GM12878 (cell line): ENCODE data around the gene AP1M2. TPM values are rescaled to one million over a fixed set of nuclear protein-coding genes. Genes with fewer than 3 reads are reported as not detected.

ENCODE experiments used
- BHLHE40 ChIP-seq, 2 experiments: fragments of 450-650 bp in 1 of 2; IDR thresholded peaks; 2 replicates each; pipeline ENCODE4 v1.6.1; 2011 to 2017; ENCODE audit warnings: low read depth in 2 of 2, borderline replicate concordance in 1 of 2, improper control_type of control experiment in 1 of 2, low read length in 1 of 2, mild to moderate bottlenecking in 1 of 2
- CHD4 ChIP-seq: fragments of 200-600 bp; sonication (generic); IDR thresholded peaks from 2 replicates; pipeline ENCODE4 v1.6.1; 2016; ENCODE audit warnings: mild to moderate bottlenecking
- EP300 ChIP-seq, 2 experiments: fragments of 150-350 bp in 1 of 2; IDR thresholded peaks; 2 replicates each; pipeline ENCODE4 v1.6.1; 2011 to 2012; ENCODE audit warnings: low read depth in 2 of 2, low read length in 2 of 2, borderline replicate concordance in 1 of 2, improper control_type of control experiment in 1 of 2, inconsistent platforms in 1 of 2; ENCODE audit not compliant: control insufficient read depth in 1 of 2
- FOS ChIP-seq: IDR thresholded peaks from 3 replicates; pipeline ENCODE4 v1.6.1; 2011; ENCODE audit warnings: borderline replicate concordance; ENCODE audit not compliant: insufficient read length; ENCODE audit errors: extremely low read depth
- HDGF ChIP-seq: fragments of 450-650 bp; IDR thresholded peaks from 2 replicates; pipeline ENCODE4 v1.6.1; 2016; ENCODE audit warnings: antibody characterized with exemption
- IKZF1 ChIP-seq: fragments of 450-650 bp; conservative IDR thresholded peaks from 2 replicates; pipeline ENCODE4 v1.6.1; 2017; ENCODE audit warnings: antibody characterized with exemption, mild to moderate bottlenecking
- IRF5 ChIP-seq: fragments of 450-650 bp; IDR thresholded peaks from 2 replicates; pipeline ENCODE4 v1.6.1; 2017; ENCODE audit warnings: borderline replicate concordance
- MEF2A ChIP-seq: IDR thresholded peaks from 2 replicates; pipeline ENCODE4 v1.6.1; 2011; ENCODE audit warnings: low read depth, mild to moderate bottlenecking, low read length, moderate library complexity; ENCODE audit not compliant: insufficient read depth
- NFIC ChIP-seq: IDR thresholded peaks from 2 replicates; pipeline ENCODE4 v1.6.1; 2012; ENCODE audit warnings: low read depth, mild to moderate bottlenecking, inconsistent platforms, low read length, moderate library complexity
- NFXL1 ChIP-seq: fragments of 450-650 bp; IDR thresholded peaks from 2 replicates; pipeline ENCODE4 v1.6.1; 2017; ENCODE audit warnings: antibody characterized with exemption, mild to moderate bottlenecking, borderline replicate concordance
- NR2C1 ChIP-seq: fragments of 450-650 bp; IDR thresholded peaks from 2 replicates; pipeline ENCODE4 v1.6.1; 2017; ENCODE audit warnings: antibody characterized with exemption, mild to moderate bottlenecking, moderate library complexity
- NR2C2 ChIP-seq: IDR thresholded peaks from 2 replicates; pipeline ENCODE4 v1.6.1; 2011; ENCODE audit warnings: borderline replicate concordance, low read depth; ENCODE audit not compliant: control insufficient read depth, insufficient read length
- PAX5 ChIP-seq: IDR thresholded peaks from 2 replicates; pipeline ENCODE4 v1.6.1; 2011; ENCODE audit warnings: low read depth, low read length, borderline replicate concordance
- TAF1 ChIP-seq: IDR thresholded peaks from 2 replicates; pipeline ENCODE4 v1.6.1; 2011; ENCODE audit warnings: mild to moderate bottlenecking, low read depth, low read length, borderline replicate concordance
- ZBTB33 ChIP-seq: fragments of 450-650 bp; IDR thresholded peaks from 2 replicates; pipeline ENCODE4 v1.6.1; 2017; ENCODE audit warnings: mild to moderate bottlenecking
- ZNF207 ChIP-seq: fragments of 450-650 bp; IDR thresholded peaks from 2 replicates; pipeline ENCODE4 v1.6.1; 2014; ENCODE audit warnings: antibody characterized with exemption, mild to moderate bottlenecking, borderline replicate concordance
- ZNF384 ChIP-seq: IDR thresholded peaks from 2 replicates; pipeline ENCODE4 v1.6.1; 2012; ENCODE audit warnings: low read depth, mild to moderate bottlenecking, low read length, improper control_type of control experiment, borderline replicate concordance
- ZZZ3 ChIP-seq: IDR thresholded peaks from 2 replicates; pipeline ENCODE4 v1.6.1; 2011; ENCODE audit warnings: low read depth; ENCODE audit not compliant: control insufficient read depth, insufficient read length
- polyA plus RNA-seq, 11 experiments: library from polyadenylated mRNA; depleted of rRNA in 4 of 11; unstranded in 6 of 11; stranded (reverse) in 5 of 11; fragments of >200 nt; fragmentation: Nextera tagmentation in 4 of 11; fragmentation: Illumina TruSeq in 1 of 11; extraction: Ambion mirVana in 4 of 11; extraction: Trizol in 1 of 11; gene quantifications; 1 replicate in 1 of 11; 2 replicates in 10 of 11; pipeline versions ENCODE4 v1.2.1 to v1.2.3, GENCODE V29; 2011 to 2016; ENCODE audit warnings: inconsistent platforms in 2 of 11, missing spikeins in 2 of 11, low read depth in 1 of 11
- total RNA-seq, 4 experiments: library from RNA; depleted of rRNA in 3 of 4; stranded (reverse); fragments of >200 nt in 3 of 4; fragmentation: Illumina TruSeq in 1 of 4; extraction: Trizol in 1 of 4; gene quantifications; 2 replicates each; pipeline versions ENCODE4 v1.2.1 to v1.2.3, GENCODE V29; 2013 to 2021
- TF ChIP-seq, protein P1 (sequence below): fragments of 450-650 bp; IDR thresholded peaks from 2 replicates; pipeline ENCODE4 v1.6.1; 2016; ENCODE audit warnings: mild to moderate bottlenecking
- TF ChIP-seq, protein P2 (sequence below): IDR thresholded peaks from 2 replicates; pipeline ENCODE4 v1.6.1; 2012; ENCODE audit warnings: mild to moderate bottlenecking, low read depth, low read length

The AP1M2 gene
- total and polyA plus RNA-seq, 10 of the 15 experiments (the other 5 are each of a cell fraction or from before 2014, with no cell fraction given) = 0.72 TPM; not detected in 9

- no peak for TF ChIP-seq NFIC
- peak; percentile 43; the same call in 1 of the 2 replicates for TF ChIP-seq TAF1
- TF ChIP-seq ZNF207 = peak; percentile 76; the same call in 1 of the 2 replicates
- TF ChIP-seq PAX5 = no peak
- no peak for TF ChIP-seq NR2C2
- no peak for TF ChIP-seq EP300 (IDR thresholded peaks at IDR 0.05; ENCODE audit: borderline replicate concordance in 1 of 2, control insufficient read depth in 1 of 2, low read depth in 2 of 2, low read length in 2 of 2)
- peak; percentile 95 for TF ChIP-seq HDGF
- no peak; the same call in 1 of the 2 replicates for TF ChIP-seq IKZF1
- no peak for TF ChIP-seq ZNF384
- no peak for TF ChIP-seq NFXL1
- peak; percentile 62 to 75; a peak in 3 of 4 replicates for TF ChIP-seq BHLHE40 (IDR thresholded peaks at IDR 0.05; ENCODE audit: borderline replicate concordance in 1 of 2, low read depth in 2 of 2, low read length in 1 of 2)
- TF ChIP-seq, protein P1, sequence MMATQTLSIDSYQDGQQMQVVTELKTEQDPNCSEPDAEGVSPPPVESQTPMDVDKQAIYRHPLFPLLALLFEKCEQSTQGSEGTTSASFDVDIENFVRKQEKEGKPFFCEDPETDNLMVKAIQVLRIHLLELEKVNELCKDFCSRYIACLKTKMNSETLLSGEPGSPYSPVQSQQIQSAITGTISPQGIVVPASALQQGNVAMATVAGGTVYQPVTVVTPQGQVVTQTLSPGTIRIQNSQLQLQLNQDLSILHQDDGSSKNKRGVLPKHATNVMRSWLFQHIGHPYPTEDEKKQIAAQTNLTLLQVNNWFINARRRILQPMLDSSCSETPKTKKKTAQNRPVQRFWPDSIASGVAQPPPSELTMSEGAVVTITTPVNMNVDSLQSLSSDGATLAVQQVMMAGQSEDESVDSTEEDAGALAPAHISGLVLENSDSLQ = peak; percentile 66
- TF ChIP-seq MEF2A = no peak
- TF ChIP-seq, protein P2, sequence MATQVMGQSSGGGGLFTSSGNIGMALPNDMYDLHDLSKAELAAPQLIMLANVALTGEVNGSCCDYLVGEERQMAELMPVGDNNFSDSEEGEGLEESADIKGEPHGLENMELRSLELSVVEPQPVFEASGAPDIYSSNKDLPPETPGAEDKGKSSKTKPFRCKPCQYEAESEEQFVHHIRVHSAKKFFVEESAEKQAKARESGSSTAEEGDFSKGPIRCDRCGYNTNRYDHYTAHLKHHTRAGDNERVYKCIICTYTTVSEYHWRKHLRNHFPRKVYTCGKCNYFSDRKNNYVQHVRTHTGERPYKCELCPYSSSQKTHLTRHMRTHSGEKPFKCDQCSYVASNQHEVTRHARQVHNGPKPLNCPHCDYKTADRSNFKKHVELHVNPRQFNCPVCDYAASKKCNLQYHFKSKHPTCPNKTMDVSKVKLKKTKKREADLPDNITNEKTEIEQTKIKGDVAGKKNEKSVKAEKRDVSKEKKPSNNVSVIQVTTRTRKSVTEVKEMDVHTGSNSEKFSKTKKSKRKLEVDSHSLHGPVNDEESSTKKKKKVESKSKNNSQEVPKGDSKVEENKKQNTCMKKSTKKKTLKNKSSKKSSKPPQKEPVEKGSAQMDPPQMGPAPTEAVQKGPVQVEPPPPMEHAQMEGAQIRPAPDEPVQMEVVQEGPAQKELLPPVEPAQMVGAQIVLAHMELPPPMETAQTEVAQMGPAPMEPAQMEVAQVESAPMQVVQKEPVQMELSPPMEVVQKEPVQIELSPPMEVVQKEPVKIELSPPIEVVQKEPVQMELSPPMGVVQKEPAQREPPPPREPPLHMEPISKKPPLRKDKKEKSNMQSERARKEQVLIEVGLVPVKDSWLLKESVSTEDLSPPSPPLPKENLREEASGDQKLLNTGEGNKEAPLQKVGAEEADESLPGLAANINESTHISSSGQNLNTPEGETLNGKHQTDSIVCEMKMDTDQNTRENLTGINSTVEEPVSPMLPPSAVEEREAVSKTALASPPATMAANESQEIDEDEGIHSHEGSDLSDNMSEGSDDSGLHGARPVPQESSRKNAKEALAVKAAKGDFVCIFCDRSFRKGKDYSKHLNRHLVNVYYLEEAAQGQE = no peak
- no peak for TF ChIP-seq CHD4
- no peak for TF ChIP-seq ZZZ3
- peak; percentile 93 for TF ChIP-seq NR2C1
- TF ChIP-seq FOS = peak; percentile 57
- no peak for TF ChIP-seq ZBTB33
- no peak for TF ChIP-seq IRF5
Measured at GRCh38 chr19:10568826-10569651, 18.1 kb downstream of the AP1M2 start, which contains the start of gene CDKN2D (continued).
